ENCODE results near the gene CHDH.
A peak's percentile ranks its signal among the peaks of the same experiment; 100 is the strongest.

CHDH gene

GRCh38 chr3:53777468-53777867 lies 68.8 kb downstream of the CHDH start:
- TF ChIP-seq CTCF (IDR thresholded peaks at IDR 0.05; ENCODE audit: unreplicated experiment in 3 of 3), result no peak
- no peaks in the 10 kb centered on the region for H3K9me3 Mint-ChIP-seq
- H3K4me3 Mint-ChIP-seq, result no peak overlapping the region
- H3K27me3 Mint-ChIP-seq (ENCODE audit: low read depth), result peaks cover 13% of the 10 kb centered on the region
- H3K36me3 Mint-ChIP-seq (ENCODE audit: low read depth), result no peaks in the 10 kb centered on the region
- H3K27ac Mint-ChIP-seq, result peak overlapping the region in 1 of 3 experiments; percentile 35
- peaks cover 34% of the 10 kb centered on the region for H3K4me1 Mint-ChIP-seq

GRCh38 chr3:53776494-53777101 lies 69.6 kb downstream of the CHDH start:
- H3K4me3 Mint-ChIP-seq, result no peak overlapping the region
- H3K27me3 Mint-ChIP-seq (ENCODE audit: low read depth), result peaks cover 13% of the 10 kb centered on the region
- H3K9me3 Mint-ChIP-seq, result no peaks in the 10 kb centered on the region
- peaks cover 43% of the 10 kb centered on the region for H3K4me1 Mint-ChIP-seq
- H3K36me3 Mint-ChIP-seq (ENCODE audit: low read depth), result no peaks in the 10 kb centered on the region
- no peak for TF ChIP-seq CTCF (IDR thresholded peaks at IDR 0.05; ENCODE audit: unreplicated experiment in 3 of 3)
- H3K27ac Mint-ChIP-seq, result peak overlapping the region; percentile 63 to 74 (median 73)

- peaks cover 46% of the 10 kb centered on the region for H3K4me1 Mint-ChIP-seq
- H3K27ac Mint-ChIP-seq, result peak overlapping the region; percentile 63 to 74 (median 73)
- no peak for TF ChIP-seq CTCF (IDR thresholded peaks at IDR 0.05; ENCODE audit: unreplicated experiment in 3 of 3)
- no peak overlapping the region for H3K4me3 Mint-ChIP-seq
- peaks cover 7% of the 10 kb centered on the region for H3K27me3 Mint-ChIP-seq (ENCODE audit: low read depth)
- H3K9me3 Mint-ChIP-seq, result no peaks in the 10 kb centered on the region
- no peaks in the 10 kb centered on the region for H3K36me3 Mint-ChIP-seq (ENCODE audit: low read depth)
Observed at GRCh38 chr3:53775834-53776251, 70.4 kb downstream of the CHDH start.

- Mint-ChIP-seq H3K27ac (peak overlapping the region in 1 of 3 experiments; percentile 40), H3K36me3 (ENCODE audit: low read depth) (no peaks in the 10 kb centered on the region), H3K9me3 (no peaks in the 10 kb centered on the region), H3K4me3 (no peak overlapping the region), H3K27me3 (ENCODE audit: low read depth) (peaks cover 7% of the 10 kb centered on the region), H3K4me1 (peaks cover 46% of the 10 kb centered on the region)
- no peak for TF ChIP-seq CTCF (IDR thresholded peaks at IDR 0.05; ENCODE audit: unreplicated experiment in 3 of 3)
Observed at GRCh38 chr3:53775018-53775417, 71.2 kb downstream of the CHDH start.

GRCh38 chr3:53774414-53774813 lies 71.8 kb downstream of the CHDH start:
- Mint-ChIP-seq H3K36me3 (ENCODE audit: low read depth) (no peaks in the 10 kb centered on the region), H3K9me3 (no peaks in the 10 kb centered on the region), H3K4me1 (peaks cover 46% of the 10 kb centered on the region), H3K27ac (peak overlapping the region; percentile 40 to 89 (median 88)), H3K4me3 (no peak overlapping the region), H3K27me3 (ENCODE audit: low read depth) (peaks cover 7% of the 10 kb centered on the region)
- no peak for TF ChIP-seq CTCF (IDR thresholded peaks at IDR 0.05; ENCODE audit: unreplicated experiment in 3 of 3)
